ENCODE results near the gene APOL4.

APOL4 gene

DNA sequence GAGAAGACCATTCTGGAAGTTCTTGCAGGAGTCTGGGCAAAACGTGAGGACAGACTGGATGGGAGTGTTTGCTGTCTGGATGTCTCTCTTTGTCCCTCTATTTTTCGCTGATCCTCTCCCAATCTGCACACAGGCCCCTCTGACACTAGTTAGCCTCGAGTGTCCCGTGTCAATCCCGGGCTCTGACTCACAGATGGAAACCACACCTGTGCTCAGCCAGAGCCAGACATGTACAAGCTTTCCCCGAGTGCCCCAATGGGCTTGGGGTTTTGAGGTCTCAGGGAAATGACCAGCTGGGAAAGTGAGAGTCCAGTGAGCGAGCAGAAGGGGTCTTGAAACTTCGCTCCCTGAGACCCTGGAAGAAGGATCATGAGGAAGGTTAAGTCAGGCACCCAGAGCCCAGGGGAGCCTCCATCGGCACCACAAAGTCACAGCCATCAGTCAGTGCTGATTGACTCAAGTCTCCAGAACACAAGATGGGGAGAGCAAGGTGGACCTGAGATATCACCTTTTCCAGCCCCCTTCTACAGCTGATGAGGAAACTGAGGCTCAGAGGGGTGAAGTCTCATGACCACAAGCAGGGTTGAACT, 23.8 kb upstream of the APOL4 start:
- no peak overlapping the region for H3K27ac ChIP-seq
- POLR2A ChIA-PET (ENCODE audit: low non-redundant PET), result no interaction called here
- no peak for DNase-seq (ENCODE audit: low spot score)
- CTCF ChIA-PET, result no interaction called here
- TF ChIP-seq, protein P1, sequence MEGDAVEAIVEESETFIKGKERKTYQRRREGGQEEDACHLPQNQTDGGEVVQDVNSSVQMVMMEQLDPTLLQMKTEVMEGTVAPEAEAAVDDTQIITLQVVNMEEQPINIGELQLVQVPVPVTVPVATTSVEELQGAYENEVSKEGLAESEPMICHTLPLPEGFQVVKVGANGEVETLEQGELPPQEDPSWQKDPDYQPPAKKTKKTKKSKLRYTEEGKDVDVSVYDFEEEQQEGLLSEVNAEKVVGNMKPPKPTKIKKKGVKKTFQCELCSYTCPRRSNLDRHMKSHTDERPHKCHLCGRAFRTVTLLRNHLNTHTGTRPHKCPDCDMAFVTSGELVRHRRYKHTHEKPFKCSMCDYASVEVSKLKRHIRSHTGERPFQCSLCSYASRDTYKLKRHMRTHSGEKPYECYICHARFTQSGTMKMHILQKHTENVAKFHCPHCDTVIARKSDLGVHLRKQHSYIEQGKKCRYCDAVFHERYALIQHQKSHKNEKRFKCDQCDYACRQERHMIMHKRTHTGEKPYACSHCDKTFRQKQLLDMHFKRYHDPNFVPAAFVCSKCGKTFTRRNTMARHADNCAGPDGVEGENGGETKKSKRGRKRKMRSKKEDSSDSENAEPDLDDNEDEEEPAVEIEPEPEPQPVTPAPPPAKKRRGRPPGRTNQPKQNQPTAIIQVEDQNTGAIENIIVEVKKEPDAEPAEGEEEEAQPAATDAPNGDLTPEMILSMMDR (conservative IDR thresholded peaks at IDR 0.05; ENCODE audit: low read depth), result no peak

DNA sequence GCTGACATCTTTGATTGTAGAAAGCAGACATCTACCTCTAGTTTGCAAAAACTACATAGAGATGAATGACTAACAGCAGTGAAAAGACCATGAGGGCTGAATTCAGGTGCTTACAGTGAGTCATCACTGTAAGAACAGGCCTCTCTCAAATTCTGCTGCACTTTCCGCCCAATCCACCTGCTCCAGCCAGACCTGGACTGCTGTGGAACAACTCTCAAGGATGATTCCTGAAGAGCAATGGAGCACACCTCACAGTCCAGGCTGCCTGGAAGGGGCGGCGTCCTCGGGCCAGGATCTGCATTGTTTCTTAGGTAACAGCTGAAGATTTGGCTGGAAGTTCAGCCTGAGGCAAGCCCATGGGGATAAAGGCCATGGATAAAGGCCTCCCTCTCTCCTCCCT, 22.6 kb upstream of the APOL4 start:
- no peak overlapping the region for H3K27ac ChIP-seq
- no peak for DNase-seq (ENCODE audit: low spot score)
- TF ChIP-seq, protein P1 (conservative IDR thresholded peaks at IDR 0.05; ENCODE audit: low read depth), result no peak
- POLR2A ChIA-PET (ENCODE audit: low non-redundant PET), result no interaction called here
- CTCF ChIA-PET, result interaction anchor here (0.6 kb wide), 1 partner anchor 103 kb away, joined by 3 read pairs; no protein-coding TSS in a partner anchor

DNA sequence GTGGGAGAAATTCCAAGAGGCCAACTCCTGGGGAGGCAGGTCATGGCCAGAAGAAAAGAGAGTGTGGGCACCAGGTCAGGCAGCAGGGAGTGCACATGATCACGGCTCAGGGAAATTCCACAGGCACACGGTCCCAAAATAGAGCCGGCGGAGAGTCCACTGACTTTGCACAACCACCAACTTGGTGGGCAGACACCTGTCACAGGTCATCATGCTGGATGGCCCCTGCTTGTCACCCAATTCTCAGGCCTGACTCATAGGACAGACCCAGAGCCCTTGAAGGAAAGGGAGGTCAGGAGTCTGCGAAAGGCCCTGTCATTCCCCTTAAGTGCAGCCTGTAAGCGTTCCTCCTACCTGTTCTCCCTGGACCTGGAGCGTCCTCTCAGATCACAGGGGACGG, 21.9 kb upstream of the APOL4 start:
- no peak overlapping the region for H3K27ac ChIP-seq
- ChIA-PET CTCF (no interaction called here), POLR2A (ENCODE audit: low non-redundant PET) (no interaction called here)
- DNase-seq (ENCODE audit: low spot score), result no peak
- TF ChIP-seq, protein P1 (conservative IDR thresholded peaks at IDR 0.05; ENCODE audit: low read depth), result no peak

DNA sequence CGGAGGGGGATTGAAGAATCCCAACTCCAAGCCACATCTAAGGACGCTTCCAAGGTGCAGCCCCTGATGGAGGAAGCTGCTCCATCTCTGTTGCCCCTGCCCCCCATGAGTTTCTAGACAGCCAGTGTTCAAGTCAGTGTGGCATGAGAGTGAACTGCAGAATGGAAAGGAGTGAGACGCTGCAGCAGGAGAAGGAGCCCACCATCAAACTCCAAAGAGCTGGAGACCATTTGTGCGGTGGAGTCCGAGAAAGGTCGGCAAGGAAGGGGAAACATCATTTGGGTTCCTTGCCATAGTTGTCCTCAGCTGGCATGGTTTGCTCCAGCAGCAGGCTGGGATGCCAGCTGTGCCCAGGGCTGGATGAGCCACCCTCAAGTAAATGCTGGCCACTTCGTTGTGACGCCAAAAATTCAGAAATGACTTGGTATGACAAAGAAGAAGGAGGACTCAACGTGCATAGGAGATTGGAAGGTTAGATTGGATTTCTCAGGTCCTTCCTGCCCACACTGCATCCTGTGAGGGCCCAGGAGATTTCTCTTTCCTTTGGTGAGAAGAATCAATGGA, 21.4 kb upstream of the APOL4 start:
- H3K27ac ChIP-seq, result no peak overlapping the region
- ChIA-PET POLR2A (ENCODE audit: low non-redundant PET) (no interaction called here), CTCF (interaction anchor here (0.6 kb wide), 1 partner anchor 13 kb away, joined by 3 read pairs; no protein-coding TSS in a partner anchor)
- TF ChIP-seq, protein P1 (conservative IDR thresholded peaks at IDR 0.05; ENCODE audit: low read depth), result no peak
- no peak for DNase-seq (ENCODE audit: low spot score)

DNA sequence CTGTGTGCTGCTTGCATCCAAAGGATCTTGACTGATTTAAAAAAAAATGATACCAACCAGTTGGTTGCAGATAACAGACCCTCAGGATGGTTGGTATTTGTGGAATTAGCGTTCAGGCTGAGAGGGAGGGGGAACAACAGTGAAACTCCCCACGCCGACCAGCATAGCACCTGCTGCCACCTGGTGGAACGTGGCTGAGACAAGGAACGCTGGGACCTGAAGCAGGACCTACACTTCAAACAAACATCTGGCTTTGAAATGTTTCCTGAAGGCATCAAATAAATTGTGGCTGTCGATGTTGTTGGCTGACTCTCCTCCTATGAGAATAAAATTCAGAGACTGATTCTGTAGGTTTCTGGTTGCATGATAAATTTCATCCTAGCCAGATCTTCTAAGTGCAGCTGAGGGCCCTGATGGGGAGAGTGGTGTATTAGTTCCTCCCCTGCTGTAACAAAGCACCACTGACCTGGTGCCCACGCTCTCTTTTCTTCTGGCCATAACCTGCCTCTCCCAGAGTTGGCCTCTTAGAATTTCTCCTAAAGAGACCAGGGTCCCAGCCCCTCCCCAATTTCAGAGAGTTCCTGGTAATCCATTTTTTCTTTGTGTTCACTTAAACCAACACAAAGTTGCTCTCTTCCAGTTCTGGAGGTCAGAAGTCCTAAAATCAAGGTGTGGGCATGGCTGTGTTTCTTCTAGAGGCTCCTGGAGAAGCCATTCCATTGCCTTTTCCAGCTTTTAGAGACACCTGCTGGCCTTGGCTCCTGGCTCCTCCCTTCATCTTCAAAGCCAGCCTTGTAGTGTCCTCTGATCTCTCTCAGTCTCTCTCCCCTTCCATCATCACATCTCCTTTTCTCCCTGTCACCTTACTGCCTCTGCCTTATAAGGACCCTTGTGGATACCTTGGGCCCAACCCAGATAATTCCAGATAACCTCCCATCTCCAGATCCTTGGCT, 20.5 kb upstream of the APOL4 start:
- no peak for DNase-seq (ENCODE audit: low spot score)
- H3K27ac ChIP-seq, result no peak overlapping the region
- ChIA-PET POLR2A (ENCODE audit: low non-redundant PET) (no interaction called here), CTCF (interaction anchor here (0.6 to 1.0 kb wide), 2 partner anchors 11 to 14 kb away, joined by 3 to 4 read pairs; no protein-coding TSS in a partner anchor)
- TF ChIP-seq, protein P1 (conservative IDR thresholded peaks at IDR 0.05; ENCODE audit: low read depth), result peak; percentile 81

DNA sequence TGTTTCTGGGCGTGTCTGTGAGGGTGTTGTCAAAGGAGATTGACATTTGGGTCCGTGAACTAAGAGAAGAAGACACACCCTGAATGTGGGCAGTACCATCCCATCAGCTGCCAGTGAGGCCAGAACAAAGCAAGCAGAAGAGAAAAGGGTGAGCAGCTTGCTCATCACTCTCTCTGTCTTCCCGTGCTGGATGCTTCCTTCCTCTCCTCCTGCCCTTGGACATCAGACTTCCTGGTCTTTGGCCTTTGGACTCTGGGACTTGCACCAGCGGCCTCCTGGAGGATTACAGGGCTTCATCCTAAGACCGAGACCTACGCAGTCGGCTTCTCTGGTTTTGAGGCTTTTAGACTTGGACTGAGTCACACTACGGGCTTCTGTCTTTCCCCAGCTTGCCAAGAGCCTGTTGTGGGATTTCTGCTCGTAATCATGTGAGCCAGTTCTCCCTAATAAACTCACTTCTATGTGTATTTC, 18.9 kb upstream of the APOL4 start:
- ChIA-PET CTCF (interaction anchor here (1.1 kb wide), 1 partner anchor 65 kb away, joined by 3 read pairs; no protein-coding TSS in a partner anchor), POLR2A (ENCODE audit: low non-redundant PET) (no interaction called here)
- no peak for DNase-seq (ENCODE audit: low spot score)
- no peak overlapping the region for H3K27ac ChIP-seq
- TF ChIP-seq, protein P1 (conservative IDR thresholded peaks at IDR 0.05; ENCODE audit: low read depth), result no peak

Data from RWPE1 (cell line).